Activated T-helper 1 cell treated with anti-CD3 and anti-CD28 coated beads, Interleukin-12 subunit alpha, Interleukin-12 subunit beta, Interleukin-2, Interleukin-4 antibody, amounts not matched to agents 30 ng/mL and 10 ng/mL and 1 ng/mL, durations not matched to agents 14 hours and 24 hours and 36 hours (primary cell): Measurements from ENCODE around the gene ACTG1. TPM values are rescaled to one million over a fixed set of nuclear protein-coding genes. Genes with fewer than 3 reads are reported as not detected.
A peak's percentile ranks its signal among the peaks of the same experiment; 100 is the strongest.

Source experiments
- DNase-seq: peaks from one replicate; pipeline ENCODE4 v3.0.0; 2021; ENCODE audit warnings: low spot score
- H3K27ac Mint-ChIP-seq: one replicate; pipeline ENCODE4 v1.8.0; 2021; ENCODE audit warnings: mild to moderate bottlenecking, mixed read lengths
- H3K27me3 Mint-ChIP-seq: one replicate; pipeline ENCODE4 v1.8.0; 2022; ENCODE audit warnings: mild to moderate bottlenecking, moderate library complexity, mixed read lengths; ENCODE audit not compliant: insufficient read depth
- H3K36me3 Mint-ChIP-seq: one replicate; pipeline ENCODE4 v1.8.0; 2021; ENCODE audit warnings: low read depth, mixed read lengths
- H3K4me1 Mint-ChIP-seq: one replicate; pipeline ENCODE4 v1.8.0; 2021; ENCODE audit warnings: low read depth, mixed read lengths
- H3K4me3 Mint-ChIP-seq: one replicate; pipeline ENCODE4 v1.8.0; 2021; ENCODE audit warnings: mild to moderate bottlenecking, moderate library complexity, mixed read lengths
- H3K9me3 Mint-ChIP-seq: one replicate; pipeline ENCODE4 v1.8.0; 2021; ENCODE audit warnings: mixed read lengths
- intact Hi-C: fragments of 100-400 bp; cut with micrococcal nuclease; formaldehyde crosslinking; loops from one replicate; pipeline ENCODE4 v1.15.1; 2024
- total RNA-seq: library from RNA; stranded (reverse); gene quantifications from 2 replicates; pipeline ENCODE4 v1.2.3, GENCODE V29; 2022

Gene ACTG1
- total RNA-seq, 1 donor from 2014 or later: 3,516 TPM

DNA sequence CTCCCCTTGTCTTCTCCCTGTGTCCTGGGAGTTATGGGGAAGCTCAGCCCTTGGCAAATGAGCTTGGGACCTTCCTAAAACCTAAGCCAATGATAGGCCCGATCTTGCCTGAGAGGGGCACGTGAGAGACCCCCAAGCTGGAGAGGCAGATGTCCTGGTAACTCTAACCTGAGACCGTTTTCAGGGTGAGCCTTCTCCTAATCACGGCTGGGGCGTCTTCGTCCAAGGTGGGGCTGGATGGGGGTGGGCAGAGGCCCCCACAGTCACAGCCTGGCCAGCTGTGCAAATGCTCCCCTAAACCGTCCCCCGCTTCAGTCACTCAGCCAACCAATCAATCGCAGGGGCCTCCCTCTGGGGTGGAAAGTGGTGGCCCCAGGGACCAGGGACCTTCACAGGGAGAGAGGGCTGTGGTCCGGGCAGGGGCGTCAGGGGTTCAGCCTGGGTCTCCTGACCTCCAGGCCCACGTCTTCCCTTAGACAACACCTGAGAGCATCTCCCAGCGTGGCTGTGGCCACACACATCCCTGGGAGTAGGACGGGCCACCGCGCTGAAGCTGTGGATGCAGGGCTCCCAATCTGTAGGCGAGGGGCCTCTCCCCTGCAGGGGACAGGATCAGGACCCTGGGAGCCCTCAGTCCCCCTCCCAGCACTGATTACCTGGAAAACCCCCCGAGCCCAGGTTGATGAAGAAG, 30.6 kb downstream of the ACTG1 start:
- intact Hi-C loops: no loop called here
- no peaks in the 10 kb centered on the region for H3K36me3 Mint-ChIP-seq
- H3K27me3 Mint-ChIP-seq: peaks cover 34% of the 10 kb centered on the region
- H3K9me3 Mint-ChIP-seq: no peaks in the 10 kb centered on the region
- H3K4me3 Mint-ChIP-seq: peak overlapping the region; percentile 54
- no peak overlapping the region for H3K27ac Mint-ChIP-seq
- DNase-seq: no peak
- no peaks in the 10 kb centered on the region for H3K4me1 Mint-ChIP-seq

DNA sequence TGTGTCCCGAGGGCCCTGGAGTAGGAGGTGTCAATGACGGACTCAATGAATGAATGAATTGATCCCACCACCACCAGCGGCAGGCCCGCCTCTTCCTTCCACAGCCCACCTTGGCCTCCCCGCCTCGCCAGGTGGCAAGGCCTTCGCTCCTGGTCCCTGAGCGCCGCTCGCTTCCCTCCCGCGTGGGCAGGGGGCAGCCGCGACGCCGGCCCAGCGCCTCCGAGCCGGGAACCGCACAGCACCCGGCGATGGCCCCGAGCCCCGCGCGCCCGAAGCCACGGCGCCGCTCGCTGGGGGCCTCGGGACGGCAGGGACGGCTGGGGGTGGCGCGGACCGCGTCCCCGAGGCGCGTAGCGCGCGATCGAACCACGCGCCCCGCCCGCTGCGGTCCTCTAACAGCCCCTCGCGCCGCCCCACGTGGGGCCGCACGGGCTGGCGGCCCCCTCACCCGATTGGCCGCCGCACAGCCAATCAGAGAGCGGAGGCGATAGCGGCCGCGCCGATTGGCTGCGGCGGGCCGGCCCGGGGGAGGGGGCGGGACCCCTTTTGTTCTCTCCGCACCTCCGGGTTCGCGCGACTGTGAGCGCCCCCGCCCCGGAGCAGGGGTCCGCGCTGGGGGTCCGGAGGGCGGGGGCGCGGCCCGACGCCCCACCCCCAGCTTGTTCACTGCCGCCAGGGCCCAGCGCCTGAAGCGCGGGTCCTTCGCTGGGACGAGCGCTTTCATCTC, 31.4 kb downstream of the ACTG1 start:
- H3K27ac Mint-ChIP-seq: no peak overlapping the region
- H3K4me1 Mint-ChIP-seq: no peaks in the 10 kb centered on the region
- H3K9me3 Mint-ChIP-seq: no peaks in the 10 kb centered on the region
- intact Hi-C loops: no loop called here
- peak overlapping the region; percentile 54 for H3K4me3 Mint-ChIP-seq
- DNase-seq: peak; percentile 63
- no peaks in the 10 kb centered on the region for H3K36me3 Mint-ChIP-seq
- H3K27me3 Mint-ChIP-seq: peaks cover 34% of the 10 kb centered on the region

DNA sequence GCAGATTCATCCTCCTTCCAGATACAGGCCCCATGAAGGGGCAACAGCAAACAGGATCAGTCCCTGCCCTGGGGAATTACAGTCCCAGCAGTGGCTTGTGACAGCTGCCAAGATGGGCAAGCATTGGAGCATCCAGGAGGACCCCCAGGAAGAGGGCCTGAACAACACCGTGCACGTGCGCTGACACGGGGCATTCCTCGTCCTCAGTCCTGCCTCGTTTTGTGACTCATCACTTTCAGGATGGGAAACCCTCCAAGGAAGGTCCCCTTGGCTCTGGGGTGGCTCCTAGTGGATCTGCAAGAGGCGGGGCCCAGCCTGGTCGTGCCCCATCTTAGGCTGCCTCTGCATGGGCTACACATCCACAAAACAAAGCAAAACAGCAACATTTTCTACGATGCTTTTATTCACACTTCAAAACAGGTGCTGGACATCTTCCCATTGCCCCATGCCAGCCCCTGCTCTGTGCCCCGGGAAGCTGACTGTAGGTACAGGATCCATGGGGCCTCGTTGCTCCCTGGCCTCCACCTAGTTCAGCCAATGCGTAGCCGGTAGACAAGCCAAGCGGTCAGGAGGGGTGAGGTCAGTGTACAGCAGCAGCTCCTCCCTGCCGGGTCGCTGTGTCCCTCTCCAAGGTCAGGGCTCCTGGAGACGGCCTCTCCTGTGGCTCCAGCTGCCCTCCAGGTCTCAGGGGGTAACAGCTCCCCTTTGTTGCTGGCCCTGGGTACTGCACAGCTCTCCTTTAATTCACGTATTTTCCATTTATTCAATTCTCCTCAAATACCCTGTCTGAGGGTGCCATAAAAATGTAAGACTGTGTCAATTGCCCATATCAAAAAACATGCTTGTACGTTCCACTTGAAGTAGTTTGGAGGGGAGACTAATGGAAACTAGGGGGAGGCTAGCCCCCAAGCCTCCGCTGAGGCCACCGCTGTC, 32.2 kb downstream of the ACTG1 start:
- H3K9me3 Mint-ChIP-seq: no peaks in the 10 kb centered on the region
- intact Hi-C loops: no loop called here
- no peak overlapping the region for H3K4me3 Mint-ChIP-seq
- no peaks in the 10 kb centered on the region for H3K36me3 Mint-ChIP-seq
- no peaks in the 10 kb centered on the region for H3K4me1 Mint-ChIP-seq
- H3K27ac Mint-ChIP-seq: no peak overlapping the region
- DNase-seq: no peak
- H3K27me3 Mint-ChIP-seq: peaks cover 34% of the 10 kb centered on the region

DNA sequence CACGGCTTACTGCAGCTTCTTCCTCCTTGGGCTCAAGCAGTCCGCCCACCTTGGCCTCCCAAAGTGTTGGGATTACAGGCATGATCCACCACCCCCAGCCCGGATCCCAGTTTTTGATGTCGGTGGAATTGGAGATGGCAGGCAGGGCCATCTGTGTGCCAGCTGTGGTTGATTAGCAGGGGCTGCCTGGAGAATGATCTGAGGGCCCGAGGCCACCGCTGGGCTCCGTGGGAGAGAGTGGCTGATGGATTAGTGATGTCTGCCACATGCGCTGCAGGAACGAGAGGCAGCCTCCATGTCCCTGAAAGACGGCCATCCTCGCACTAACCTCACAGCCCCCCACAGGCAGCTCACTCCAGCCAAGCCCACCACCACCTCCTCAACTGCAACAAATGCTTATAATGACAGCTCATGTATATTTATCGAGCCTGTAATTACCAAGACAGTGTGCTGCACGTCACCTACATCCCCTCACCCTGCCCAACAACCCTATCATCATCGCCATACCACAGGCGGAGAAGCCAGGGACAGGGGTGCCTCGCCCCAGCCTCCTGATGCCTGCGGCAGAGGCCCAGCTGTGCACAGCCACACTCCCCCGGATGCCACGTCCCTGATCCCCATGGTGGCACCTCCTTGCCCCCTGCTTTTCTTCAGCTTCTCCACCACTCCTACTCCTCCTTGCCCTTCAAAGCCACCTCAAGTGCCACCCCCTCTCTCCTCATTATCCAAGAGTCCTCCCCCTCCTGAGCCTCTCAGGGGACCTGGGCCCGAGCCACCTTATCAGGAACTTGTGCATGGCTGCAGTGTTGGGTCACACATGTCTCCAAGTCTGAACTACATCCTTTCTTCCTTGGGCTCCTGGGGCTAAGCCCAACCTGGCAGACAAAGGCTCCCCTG, 33.2 kb downstream of the ACTG1 start:
- H3K4me1 Mint-ChIP-seq: no peaks in the 10 kb centered on the region
- intact Hi-C loops: no loop called here
- no peak overlapping the region for H3K4me3 Mint-ChIP-seq
- no peaks in the 10 kb centered on the region for H3K9me3 Mint-ChIP-seq
- H3K36me3 Mint-ChIP-seq: no peaks in the 10 kb centered on the region
- H3K27ac Mint-ChIP-seq: no peak overlapping the region
- no peak for DNase-seq
- H3K27me3 Mint-ChIP-seq: peaks cover 34% of the 10 kb centered on the region

GRCh38 chr17:81478119-81478518, 34.5 kb downstream of the ACTG1 start:
- Mint-ChIP-seq H3K4me3 (no peak overlapping the region), H3K4me1 (no peaks in the 10 kb centered on the region), H3K27me3 (peaks cover 33% of the 10 kb centered on the region), H3K27ac (no peak overlapping the region), H3K9me3 (no peaks in the 10 kb centered on the region), H3K36me3 (no peaks in the 10 kb centered on the region)
- no peak for DNase-seq
- intact Hi-C loops: no loop called here

DNA sequence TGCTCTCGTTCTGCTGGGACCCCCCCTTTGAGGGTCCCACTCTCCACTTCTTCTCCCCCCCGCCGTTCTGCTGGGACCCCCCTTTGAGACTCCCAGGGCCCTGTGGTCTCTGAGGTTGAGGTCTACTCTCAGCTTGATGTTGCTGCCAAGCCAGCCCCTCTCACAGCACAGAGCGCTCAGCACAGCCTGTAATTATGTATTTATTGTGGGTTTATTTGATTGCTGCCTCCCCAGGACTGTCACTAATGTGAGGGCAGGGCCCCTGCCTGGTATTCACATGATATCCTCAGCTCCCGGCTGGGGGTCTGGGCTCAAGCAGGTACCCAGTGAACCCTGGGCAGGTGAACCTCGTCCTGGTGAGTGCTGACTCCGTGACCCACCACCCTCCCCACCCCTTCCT, 35.4 kb downstream of the ACTG1 start:
- H3K27ac Mint-ChIP-seq: no peak overlapping the region
- no peaks in the 10 kb centered on the region for H3K4me1 Mint-ChIP-seq
- DNase-seq: no peak
- H3K9me3 Mint-ChIP-seq: no peaks in the 10 kb centered on the region
- peaks cover 25% of the 10 kb centered on the region for H3K27me3 Mint-ChIP-seq
- no peak overlapping the region for H3K4me3 Mint-ChIP-seq
- intact Hi-C loops: no loop called here
- H3K36me3 Mint-ChIP-seq: no peaks in the 10 kb centered on the region

DNA sequence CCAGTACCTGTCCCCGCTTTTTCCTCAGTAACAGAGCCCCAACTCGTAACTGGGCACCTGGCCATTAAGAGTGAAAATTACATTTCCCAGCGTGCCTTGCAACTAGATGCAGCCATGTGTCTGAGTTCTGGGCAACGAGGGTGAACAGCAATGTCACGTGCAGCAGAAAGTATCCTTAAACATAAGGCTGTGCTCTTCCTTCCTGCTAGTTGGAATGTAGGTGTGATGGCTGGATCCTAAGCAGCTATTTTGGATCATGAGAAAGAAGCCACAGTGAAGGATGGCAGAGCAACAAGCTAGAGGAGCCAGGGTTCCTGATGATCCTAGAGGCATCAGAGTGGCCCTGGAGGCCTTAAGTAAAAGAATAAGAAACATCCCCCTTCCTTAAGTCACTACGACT, 36.0 kb downstream of the ACTG1 start:
- H3K36me3 Mint-ChIP-seq: no peaks in the 10 kb centered on the region
- peaks cover 19% of the 10 kb centered on the region for H3K27me3 Mint-ChIP-seq
- DNase-seq: no peak
- intact Hi-C loops: no loop called here
- no peak overlapping the region for H3K4me3 Mint-ChIP-seq
- no peaks in the 10 kb centered on the region for H3K4me1 Mint-ChIP-seq
- no peaks in the 10 kb centered on the region for H3K9me3 Mint-ChIP-seq
- no peak overlapping the region for H3K27ac Mint-ChIP-seq

GRCh38 chr17:81476097-81476496, 36.5 kb downstream of the ACTG1 start:
- Mint-ChIP-seq H3K27me3 (peaks cover 19% of the 10 kb centered on the region), H3K9me3 (no peaks in the 10 kb centered on the region), H3K4me3 (no peak overlapping the region), H3K4me1 (no peaks in the 10 kb centered on the region), H3K27ac (no peak overlapping the region), H3K36me3 (no peaks in the 10 kb centered on the region)
- intact Hi-C loops: no loop called here
- no peak for DNase-seq

- peaks cover 9% of the 10 kb centered on the region for H3K27me3 Mint-ChIP-seq
- H3K4me3 Mint-ChIP-seq: no peak overlapping the region
- H3K4me1 Mint-ChIP-seq: no peaks in the 10 kb centered on the region
- H3K36me3 Mint-ChIP-seq: no peaks in the 10 kb centered on the region
- DNase-seq: no peak
- H3K27ac Mint-ChIP-seq: no peak overlapping the region
- no peaks in the 10 kb centered on the region for H3K9me3 Mint-ChIP-seq
- intact Hi-C loops: no loop called here
These were observed 37.6 kb downstream of the ACTG1 start for GRCh38 chr17:81474958-81475357.

- Mint-ChIP-seq H3K36me3 (no peaks in the 10 kb centered on the region), H3K4me3 (no peak overlapping the region), H3K9me3 (no peaks in the 10 kb centered on the region), H3K4me1 (no peaks in the 10 kb centered on the region), H3K27me3 (peaks cover 3% of the 10 kb centered on the region), H3K27ac (no peak overlapping the region)
- intact Hi-C loops: no loop called here
- no peak for DNase-seq
These were observed 39.6 kb downstream of the ACTG1 start for GRCh38 chr17:81473019-81473418.

GRCh38 chr17:81471818-81472456, 40.7 kb downstream of the ACTG1 start:
- no peak for DNase-seq
- no peaks in the 10 kb centered on the region for H3K4me1 Mint-ChIP-seq
- intact Hi-C loops: no loop called here
- no peak overlapping the region for H3K4me3 Mint-ChIP-seq
- no peak overlapping the region for H3K27ac Mint-ChIP-seq
- H3K9me3 Mint-ChIP-seq: no peaks in the 10 kb centered on the region
- H3K27me3 Mint-ChIP-seq: no peaks in the 10 kb centered on the region
- H3K36me3 Mint-ChIP-seq: no peaks in the 10 kb centered on the region
